Lung (tissue), 12 donors: ENCODE results near the gene PSMA7. TPM values are rescaled to one million over a fixed set of nuclear protein-coding genes. Genes with fewer than 3 reads are reported as not detected.
A peak's percentile ranks its signal among the peaks of the same experiment; 100 is the strongest.

Source experiments
- ATAC-seq: fragments of 200-7000 bp; cut with Tn5 transposase; one replicate; pipeline ENCODE4 v1.9.1; 2020; ENCODE audit warnings: moderate number of reproducible peaks; ENCODE audit not compliant: insufficient read depth, low FRiP score
- DNase-seq, 3 donors: peaks; one replicate each; pipeline ENCODE4 v3.0.0-alpha.2; 2013 to 2017
- H3K27ac ChIP-seq, 2 donors: one replicate each; pipeline ENCODE4 v1.5.1; 2013; ENCODE audit warnings: mild to moderate bottlenecking in 2 of 2, moderate library complexity in 2 of 2, control low read depth in 1 of 2, inconsistent platforms in 1 of 2, low read depth in 1 of 2, low read length in 1 of 2
- H3K27me3 ChIP-seq, 3 donors: one replicate each; pipeline ENCODE4 v1.5.1; 2013; ENCODE audit warnings: low read length in 2 of 3; ENCODE audit not compliant: control insufficient read depth in 3 of 3, insufficient read depth in 3 of 3
- H3K36me3 ChIP-seq, 4 donors: one replicate each; pipeline ENCODE4 v1.5.1; 2013; ENCODE audit warnings: low read length in 4 of 4, mild to moderate bottlenecking in 1 of 4, moderate library complexity in 1 of 4; ENCODE audit not compliant: control insufficient read depth in 4 of 4, insufficient read depth in 4 of 4
- H3K4me1 ChIP-seq, 5 donors: one replicate each; pipeline ENCODE4 v1.5.1; 2013; ENCODE audit warnings: low read length in 5 of 5, mild to moderate bottlenecking in 2 of 5, moderate library complexity in 1 of 5; ENCODE audit not compliant: control insufficient read depth in 5 of 5, insufficient read depth in 5 of 5
- H3K4me3 ChIP-seq: one replicate; pipeline ENCODE4 v1.5.1; 2013; ENCODE audit warnings: mild to moderate bottlenecking, control low read depth, moderate library complexity
- H3K9ac ChIP-seq, 2 donors: one replicate each; pipeline ENCODE4 v1.5.1; 2013; ENCODE audit warnings: low read length in 2 of 2, control low read depth in 1 of 2; ENCODE audit not compliant: insufficient read depth in 1 of 2
- H3K9me3 ChIP-seq, 4 donors: one replicate each; pipeline ENCODE4 v1.5.1; 2013; ENCODE audit warnings: low read length in 3 of 4, mild to moderate bottlenecking in 1 of 4, moderate library complexity in 1 of 4; ENCODE audit not compliant: control insufficient read depth in 4 of 4, insufficient read depth in 3 of 4
- CTCF ChIP-seq: IDR thresholded peaks from 2 replicates; pipeline ENCODE4 v1.5.1; 2012; ENCODE audit warnings: mild to moderate bottlenecking; ENCODE audit errors: control extremely low read depth, extremely low read depth
- WGBS, 2 donors: extraction: QIAGEN DNeasy Blood & Tissue Kit; methylation state at CpG; one replicate each; pipeline ENCODE4 v1.1.7; 2013; 5-methylcytosine and 5-hydroxymethylcytosine counted together
- polyA plus RNA-seq, 2 donors: library from polyadenylated mRNA; stranded (reverse); fragments of 200-250 nt; gene quantifications; one replicate each; pipeline ENCODE4 v1.2.1, GENCODE V29; 2013
- total RNA-seq, 2 donors: library from RNA; depleted of rRNA in 1 of 2; stranded (reverse); fragments of >200 nt in 1 of 2; gene quantifications; one replicate each; pipeline ENCODE4 v1.2.1, GENCODE V29; 2014 to 2021
- donor health status: control.
- donor health status: control.
- donor health status: Bipolar disorder and iron deficiency.
- donor health status: healthy.
- donor health status: DM: yes; HTN: yes; CAD: no.

Gene PSMA7
- total and polyA plus RNA-seq, 4 donors, result 100 to 478 (median 258) TPM

GRCh38 chr20:62147125-62147524 lies 3.9 kb upstream of the PSMA7 start:
- ATAC-seq (no peak), DNase-seq (no peak)
- peaks cover 0 to 7% (median 1%) of the 10 kb centered on the region in 4 donors for H3K36me3 ChIP-seq
- TF ChIP-seq CTCF, result no peak
- no peak overlapping the region for H3K4me3 ChIP-seq
- H3K9me3 ChIP-seq, result no peaks in the 10 kb centered on the region
- H3K4me1 ChIP-seq, result peaks cover 4 to 34% (median 14%) of the 10 kb centered on the region in 5 donors
- H3K27ac ChIP-seq, result no peak overlapping the region
- H3K27me3 ChIP-seq, result no peaks in the 10 kb centered on the region
- 97 to 99% methylated on average over 6 of the region's 6 CpGs for WGBS, 2 donors
- H3K9ac ChIP-seq, result no peak overlapping the region

- Histone ChIP-seq H3K27me3 (no peaks in the 10 kb centered on the region), H3K36me3 (peaks cover 0 to 7% (median 1%) of the 10 kb centered on the region in 4 donors), H3K4me3 (peak overlapping the region; percentile 19), H3K27ac (no peak overlapping the region), H3K9me3 (no peaks in the 10 kb centered on the region), H3K4me1 (peaks cover 4 to 42% (median 22%) of the 10 kb centered on the region in 5 donors), H3K9ac (no peak overlapping the region)
- WGBS, 2 donors, result 94 to 97% methylated on average over 22 of the region's 22 CpGs
- ATAC-seq, result no peak
- TF ChIP-seq CTCF, result no peak
- DNase-seq, result no peak
These were observed 3.0 kb upstream of the PSMA7 start for GRCh38 chr20:62146019-62146755.

- DNase-seq, result no peak
- no peaks in the 10 kb centered on the region for H3K9me3 ChIP-seq
- ATAC-seq, result no peak
- no peak overlapping the region for H3K9ac ChIP-seq
- no peak for TF ChIP-seq CTCF
- peak overlapping the region; percentile 19 for H3K4me3 ChIP-seq
- no peaks in the 10 kb centered on the region for H3K27me3 ChIP-seq
- peaks cover 0 to 7% (median 3%) of the 10 kb centered on the region in 4 donors for H3K36me3 ChIP-seq
- no peak overlapping the region for H3K27ac ChIP-seq
- 95% methylated on average over 7 of the region's 7 CpGs for WGBS, 2 donors
- H3K4me1 ChIP-seq, result peaks cover 4 to 45% (median 22%) of the 10 kb centered on the region in 5 donors
These were observed 2.5 kb upstream of the PSMA7 start for GRCh38 chr20:62145688-62146018.
